Hematopoietic multipotent progenitor cell (in vitro differentiated cells): ENCODE data around the gene RPAIN. TPM values are rescaled to one million over a fixed set of nuclear protein-coding genes. Genes with fewer than 3 reads are reported as not detected.

Experiments used
- DNase-seq, 3 donors: peaks; one replicate each; pipeline ENCODE4 v3.0.0-alpha.2; 2011 to 2015; ENCODE audit warnings: low read depth in 2 of 3, low spot score in 2 of 3
- total RNA-seq: library from RNA; depleted of rRNA; stranded (reverse); fragments of >200 nt; gene quantifications from one replicate; pipeline ENCODE4 v1.2.3, GENCODE V29; 2012

RPAIN gene
- total RNA-seq, 1 donor: 27.2 TPM

DNA sequence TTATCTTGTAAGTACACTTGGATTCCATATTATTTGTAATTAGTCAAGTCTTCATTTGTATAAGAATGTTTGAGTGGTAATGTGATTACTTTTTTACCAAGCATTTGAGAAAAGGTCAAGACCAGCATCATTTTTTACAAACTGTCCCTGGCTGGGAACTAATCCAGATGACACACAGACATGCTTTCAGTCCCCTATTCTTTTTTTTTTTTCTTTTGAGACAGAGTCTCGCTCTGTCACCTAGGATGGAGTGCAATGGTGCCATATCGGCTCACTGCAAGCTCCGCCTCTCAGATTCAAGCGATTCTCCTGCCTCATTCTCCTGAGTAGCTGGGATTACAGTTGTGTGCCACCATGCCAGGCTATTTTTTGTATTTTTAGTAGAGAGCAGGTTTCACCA lies 61.5 kb downstream of the RPAIN start:
- DNase-seq: no peak

Other genes with a start within 250 kb of the RPAIN start
- gene ZNF594, start 228.3 kb upstream of the RPAIN start, total RNA-seq: 17.5 TPM
- 0.54 TPM for gene SCIMP, start 185.3 kb upstream of the RPAIN start, total RNA-seq
- gene RABEP1, start 137.9 kb upstream of the RPAIN start, total RNA-seq: 11.0 TPM
- gene NUP88, start 520 bp upstream of the RPAIN start, total RNA-seq: 61.7 TPM
- gene C1QBP, start 19.0 kb downstream of the RPAIN start, total RNA-seq: 113 TPM
- 16.2 TPM for gene DHX33, start 48.8 kb downstream of the RPAIN start, total RNA-seq
- gene DERL2, start 66.0 kb downstream of the RPAIN start, total RNA-seq: 22.1 TPM
- gene MIS12, start 66.4 kb downstream of the RPAIN start, total RNA-seq: 8.1 TPM
- 28.8 TPM for gene NLRP1, start 164.3 kb downstream of the RPAIN start, total RNA-seq